ENCODE measurements around the gene SLC25A39. TPM values are rescaled to one million over a fixed set of nuclear protein-coding genes. Genes with fewer than 3 reads are reported as not detected.
"Not testable (repeated sequence)": the region's sequence is repeated elsewhere in the genome, so short reads cannot be mapped to it uniquely, and the experiment has no call there.

Gene SLC25A39, protein sequence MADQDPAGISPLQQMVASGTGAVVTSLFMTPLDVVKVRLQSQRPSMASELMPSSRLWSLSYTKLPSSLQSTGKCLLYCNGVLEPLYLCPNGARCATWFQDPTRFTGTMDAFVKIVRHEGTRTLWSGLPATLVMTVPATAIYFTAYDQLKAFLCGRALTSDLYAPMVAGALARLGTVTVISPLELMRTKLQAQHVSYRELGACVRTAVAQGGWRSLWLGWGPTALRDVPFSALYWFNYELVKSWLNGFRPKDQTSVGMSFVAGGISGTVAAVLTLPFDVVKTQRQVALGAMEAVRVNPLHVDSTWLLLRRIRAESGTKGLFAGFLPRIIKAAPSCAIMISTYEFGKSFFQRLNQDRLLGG
- polyA plus RNA-seq (2013, experiment 1 of 2) = 155 TPM
- 156 TPM for polyA plus RNA-seq (2013, experiment 2 of 2)

DNA sequence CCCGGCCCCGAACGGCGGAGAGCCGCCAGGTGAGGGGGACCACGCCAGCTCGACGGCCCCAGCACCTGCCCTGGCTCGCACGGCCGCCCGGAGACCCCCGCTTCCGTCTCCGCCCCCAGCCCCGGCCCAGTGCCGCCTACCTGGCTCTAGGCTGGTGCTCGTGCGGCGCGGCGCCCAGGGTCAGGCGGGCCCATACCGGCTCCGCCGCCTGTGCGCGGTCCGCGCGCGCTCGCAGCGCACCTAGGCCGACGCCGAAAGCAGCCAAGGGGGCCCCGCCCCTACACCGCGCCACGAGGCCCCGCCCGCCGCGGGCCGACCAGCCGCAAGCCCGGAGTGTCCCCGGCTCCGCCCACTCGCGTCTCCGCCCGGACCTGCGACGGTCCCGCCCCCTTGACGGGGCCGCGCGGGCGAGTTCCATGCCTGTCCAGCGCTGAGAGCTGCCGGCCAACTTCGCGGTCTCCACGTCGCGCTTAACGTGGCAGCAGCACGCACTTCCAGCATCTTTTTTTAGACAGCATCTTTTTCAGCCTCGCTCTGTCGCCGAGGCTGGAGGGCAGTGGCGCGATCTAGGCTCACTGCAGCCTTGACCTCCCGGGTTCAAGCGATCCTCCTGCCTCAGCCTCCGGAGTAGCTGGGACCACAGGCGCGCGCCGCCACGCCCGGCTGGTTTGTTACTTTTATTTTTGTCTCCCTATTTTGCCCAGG is at the start of gene SLC25A39:
Gene SLC25A39 (minus strand): TSS at position 253 of the 705 bp plus-strand sequence. CDS start 1,261 bp downstream, outside the sequence.
- Histone ChIP-seq H3K18ac (ENCODE audit: low read length) (peak within 1 kb of the TSS; percentile 72), H3K56ac (ENCODE audit: low read length) (peak within 1 kb of the TSS; percentile 96), H3K36me3 (ENCODE audit: control insufficient read depth, insufficient read depth, low read length) (peaks cover 4% of the 10 kb centered on the region), H4K8ac (ENCODE audit: low read depth, low read length) (no peak within 1 kb of the TSS), H3K27ac (ENCODE audit: low read depth, low read length) (peak within 1 kb of the TSS; percentile 43), H3K27me3 (ENCODE audit: insufficient read depth, low read length, poor library complexity) (no peaks in the 10 kb centered on the region), H2AK5ac (ENCODE audit: low read length) (no peak within 1 kb of the TSS), H3K9ac (ENCODE audit: low read length) (peak within 1 kb of the TSS; percentile 91), H2BK120ac (ENCODE audit: low read depth, low read length) (no peak within 1 kb of the TSS), H4K5ac (ENCODE audit: low read length) (no peak within 1 kb of the TSS), H3K79me2 (ENCODE audit: control insufficient read depth, insufficient read depth, low read length) (peaks cover 11% of the 10 kb centered on the region), H3K4me2 (ENCODE audit: low read length) (peak within 1 kb of the TSS; percentile 81), H3K79me1 (ENCODE audit: low read length) (peaks cover 7% of the 10 kb centered on the region), H2BK15ac (replicated peaks; ENCODE audit: low read depth) (no peak within 1 kb of the TSS), H3K4ac (ENCODE audit: low read depth, low read length) (no peak within 1 kb of the TSS), H3K4me1 (ENCODE audit: control insufficient read depth, low read depth, low read length) (peaks cover 2% of the 10 kb centered on the region), H3K23ac (ENCODE audit: low read length) (no peak within 1 kb of the TSS), H3K4me3 (ENCODE audit: low read length) (peak within 1 kb of the TSS; percentile 74), H2BK5ac (ENCODE audit: low read length) (no peak within 1 kb of the TSS)
- DNase-seq = peak; percentile 94
- no CpG with 5 or more reads among the region's 85 CpGs for WGBS (ENCODE audit: extremely low coverage, insufficient coverage, low lambda C conversion rate)

DNA sequence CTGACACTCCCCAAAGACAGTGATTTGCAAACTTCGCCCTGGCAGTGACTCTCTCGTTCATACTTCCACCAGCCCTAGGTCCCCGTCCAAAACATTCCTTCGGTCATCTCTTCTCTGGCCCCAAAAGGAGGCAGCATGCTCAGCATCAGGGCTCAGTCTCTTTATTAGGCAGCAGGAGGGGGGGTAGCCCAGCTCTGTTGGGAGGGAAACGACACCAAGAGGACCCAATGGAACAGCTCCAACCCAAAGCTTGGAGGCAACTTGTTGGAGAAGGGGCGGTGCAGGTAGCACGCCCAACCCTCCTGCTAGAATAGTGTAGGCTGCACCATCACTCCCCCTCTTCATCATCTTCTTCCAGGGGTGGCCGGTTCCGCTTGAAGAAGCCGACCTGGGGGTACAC is 47.4 kb upstream of the SLC25A39 start:
- Histone ChIP-seq H3K18ac (ENCODE audit: low read length) (no peak overlapping the region), H4K5ac (ENCODE audit: low read length) (no peak overlapping the region), H2AK5ac (ENCODE audit: low read length) (no peak overlapping the region), H3K4ac (ENCODE audit: low read depth, low read length) (no peak overlapping the region), H3K4me2 (ENCODE audit: low read length) (no peak overlapping the region), H3K27ac (ENCODE audit: low read depth, low read length) (no peak overlapping the region), H3K79me1 (ENCODE audit: low read length) (no peaks in the 10 kb centered on the region), H3K4me1 (ENCODE audit: control insufficient read depth, low read depth, low read length) (peaks cover 8% of the 10 kb centered on the region), H4K8ac (ENCODE audit: low read depth, low read length) (no peak overlapping the region), H3K27me3 (ENCODE audit: insufficient read depth, low read length, poor library complexity) (no peaks in the 10 kb centered on the region), H2BK15ac (replicated peaks; ENCODE audit: low read depth) (no peak overlapping the region), H3K9ac (ENCODE audit: low read length) (no peak overlapping the region), H3K23ac (ENCODE audit: low read length) (no peak overlapping the region), H2BK5ac (ENCODE audit: low read length) (no peak overlapping the region), H3K4me3 (ENCODE audit: low read length) (no peak overlapping the region), H2BK120ac (ENCODE audit: low read depth, low read length) (no peak overlapping the region), H3K79me2 (ENCODE audit: control insufficient read depth, insufficient read depth, low read length) (no peaks in the 10 kb centered on the region), H3K36me3 (ENCODE audit: control insufficient read depth, insufficient read depth, low read length) (no peaks in the 10 kb centered on the region), H3K56ac (ENCODE audit: low read length) (no peak overlapping the region)
- WGBS (ENCODE audit: extremely low coverage, insufficient coverage, low lambda C conversion rate) = no CpG with 5 or more reads among the region's 10 CpGs
- DNase-seq = no peak

- H3K4me3 ChIP-seq (ENCODE audit: low read length); H3K9ac ChIP-seq (ENCODE audit: low read length); H3K79me2 ChIP-seq (ENCODE audit: control insufficient read depth, insufficient read depth, low read length); H4K8ac ChIP-seq (ENCODE audit: low read depth, low read length); H4K5ac ChIP-seq (ENCODE audit: low read length); H3K36me3 ChIP-seq (ENCODE audit: control insufficient read depth, insufficient read depth, low read length); H3K27ac ChIP-seq (ENCODE audit: low read depth, low read length); H3K4ac ChIP-seq (ENCODE audit: low read depth, low read length); H2BK5ac ChIP-seq (ENCODE audit: low read length); H3K4me2 ChIP-seq (ENCODE audit: low read length); H2BK120ac ChIP-seq (ENCODE audit: low read depth, low read length); DNase-seq; H3K23ac ChIP-seq (ENCODE audit: low read length); H3K18ac ChIP-seq (ENCODE audit: low read length); H2AK5ac ChIP-seq (ENCODE audit: low read length); H3K79me1 ChIP-seq (ENCODE audit: low read length); H2BK15ac ChIP-seq (replicated peaks; ENCODE audit: low read depth); H3K4me1 ChIP-seq (ENCODE audit: control insufficient read depth, low read depth, low read length); H3K56ac ChIP-seq (ENCODE audit: low read length); H3K27me3 ChIP-seq (ENCODE audit: insufficient read depth, low read length, poor library complexity): not testable (repeated sequence)
- WGBS (ENCODE audit: extremely low coverage, insufficient coverage, low lambda C conversion rate) = no CpG with 5 or more reads among the region's 17 CpGs
Observed at GRCh38 chr17:44369414-44370023, 44.9 kb upstream of the SLC25A39 start.

DNA sequence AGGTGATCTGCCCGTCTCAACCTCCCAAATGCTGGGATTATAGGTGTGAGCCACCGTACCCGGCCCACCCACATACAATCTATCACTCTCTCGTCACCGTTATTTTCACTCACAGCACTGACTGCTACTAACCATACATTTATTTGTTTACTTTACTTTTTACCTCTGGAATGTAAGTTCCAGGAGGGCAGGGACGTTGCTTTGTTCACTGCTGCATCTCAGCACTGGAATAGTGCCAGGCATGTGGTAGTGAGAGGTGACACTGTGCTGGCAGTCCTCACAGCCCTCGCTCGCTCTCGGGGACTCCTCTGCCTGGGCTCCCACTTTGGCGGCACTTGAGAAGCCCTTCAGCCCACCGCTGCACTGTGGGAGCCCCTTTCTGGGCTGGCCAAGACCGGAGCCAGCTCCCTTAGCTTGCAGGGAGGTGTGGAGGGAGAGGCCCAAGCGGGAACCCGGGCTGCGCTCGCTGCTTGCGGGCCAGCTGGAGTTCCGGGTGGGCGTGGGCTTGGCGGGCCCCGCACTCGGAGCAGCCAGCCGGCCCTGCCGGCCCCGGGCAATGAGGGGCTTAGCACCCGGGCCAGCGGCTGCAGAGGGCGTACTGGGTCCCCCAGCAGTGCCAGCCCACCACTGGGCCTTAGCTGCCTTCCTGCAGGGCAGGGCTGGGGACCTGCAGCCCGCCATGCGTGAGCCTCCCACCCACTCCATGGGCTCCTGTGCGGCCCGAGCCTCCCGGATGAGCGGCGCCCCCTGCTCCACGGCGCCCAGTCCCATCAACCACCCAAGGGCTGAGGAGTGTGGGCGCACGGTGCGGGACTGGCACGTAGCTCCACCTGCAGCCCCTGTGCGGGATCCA is 44.0 kb upstream of the SLC25A39 start:
- not testable (repeated sequence) for H3K23ac ChIP-seq (ENCODE audit: low read length); H4K8ac ChIP-seq (ENCODE audit: low read depth, low read length); H2AK5ac ChIP-seq (ENCODE audit: low read length); H3K4me2 ChIP-seq (ENCODE audit: low read length); H2BK120ac ChIP-seq (ENCODE audit: low read depth, low read length); H3K79me1 ChIP-seq (ENCODE audit: low read length); H3K9ac ChIP-seq (ENCODE audit: low read length); H2BK15ac ChIP-seq (replicated peaks; ENCODE audit: low read depth); H3K79me2 ChIP-seq (ENCODE audit: control insufficient read depth, insufficient read depth, low read length); H3K4ac ChIP-seq (ENCODE audit: low read depth, low read length); H3K56ac ChIP-seq (ENCODE audit: low read length); H3K18ac ChIP-seq (ENCODE audit: low read length); H3K4me3 ChIP-seq (ENCODE audit: low read length); DNase-seq; H4K5ac ChIP-seq (ENCODE audit: low read length); H3K4me1 ChIP-seq (ENCODE audit: control insufficient read depth, low read depth, low read length); H3K36me3 ChIP-seq (ENCODE audit: control insufficient read depth, insufficient read depth, low read length); H3K27ac ChIP-seq (ENCODE audit: low read depth, low read length); H3K27me3 ChIP-seq (ENCODE audit: insufficient read depth, low read length, poor library complexity); H2BK5ac ChIP-seq (ENCODE audit: low read length)
- 100% methylated on average over 2 of the region's 42 CpGs for WGBS (ENCODE audit: extremely low coverage, insufficient coverage, low lambda C conversion rate)

GRCh38 chr17:44367231-44367979 is 42.8 kb upstream of the SLC25A39 start:
- H2BK120ac ChIP-seq (ENCODE audit: low read depth, low read length) = no peak overlapping the region
- no peak overlapping the region for H3K56ac ChIP-seq (ENCODE audit: low read length)
- no peak overlapping the region for H3K27ac ChIP-seq (ENCODE audit: low read depth, low read length)
- WGBS (ENCODE audit: extremely low coverage, insufficient coverage, low lambda C conversion rate) = no CpG with 5 or more reads among the region's 7 CpGs
- no peak overlapping the region for H3K4ac ChIP-seq (ENCODE audit: low read depth, low read length)
- H3K27me3 ChIP-seq (ENCODE audit: insufficient read depth, low read length, poor library complexity) = no peaks in the 10 kb centered on the region
- H3K23ac ChIP-seq (ENCODE audit: low read length) = no peak overlapping the region
- no peak overlapping the region for H2AK5ac ChIP-seq (ENCODE audit: low read length)
- H3K4me2 ChIP-seq (ENCODE audit: low read length) = no peak overlapping the region
- no peak overlapping the region for H3K4me3 ChIP-seq (ENCODE audit: low read length)
- H3K79me2 ChIP-seq (ENCODE audit: control insufficient read depth, insufficient read depth, low read length) = no peaks in the 10 kb centered on the region
- H4K5ac ChIP-seq (ENCODE audit: low read length) = no peak overlapping the region
- no peak overlapping the region for H2BK5ac ChIP-seq (ENCODE audit: low read length)
- H3K9ac ChIP-seq (ENCODE audit: low read length) = no peak overlapping the region
- DNase-seq = no peak
- H2BK15ac ChIP-seq (replicated peaks; ENCODE audit: low read depth) = no peak overlapping the region
- H4K8ac ChIP-seq (ENCODE audit: low read depth, low read length) = no peak overlapping the region
- H3K79me1 ChIP-seq (ENCODE audit: low read length) = no peaks in the 10 kb centered on the region
- no peaks in the 10 kb centered on the region for H3K4me1 ChIP-seq (ENCODE audit: control insufficient read depth, low read depth, low read length)
- H3K36me3 ChIP-seq (ENCODE audit: control insufficient read depth, insufficient read depth, low read length) = no peaks in the 10 kb centered on the region
- no peak overlapping the region for H3K18ac ChIP-seq (ENCODE audit: low read length)
